ENCODE results near the gene MOB3C. TPM values are rescaled to one million over a fixed set of nuclear protein-coding genes. Genes with fewer than 3 reads are reported as not detected.

The MOB3C gene
- polyA plus RNA-seq, 3 donors: 5.3 to 18.1 (median 6.1) TPM

DNA sequence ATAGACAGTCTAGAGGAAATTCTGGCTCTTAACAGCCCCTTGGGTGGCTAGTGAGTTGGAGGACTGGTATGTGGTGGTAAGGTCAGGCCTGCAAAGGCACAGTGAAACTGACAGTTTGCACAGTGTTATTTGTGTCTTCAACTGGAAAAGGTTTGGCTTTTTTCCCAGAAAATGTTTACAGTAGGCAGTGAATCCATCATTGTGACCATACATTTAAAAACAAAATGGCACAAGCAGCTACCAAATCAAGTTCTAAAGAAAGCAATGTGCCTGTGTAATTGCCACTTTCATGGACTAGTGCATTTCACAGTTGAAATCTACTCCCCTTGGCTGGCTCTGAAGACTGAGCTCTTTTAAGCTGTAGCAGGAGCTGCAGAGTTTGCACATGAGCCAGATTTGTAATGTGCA lies 26.8 kb upstream of the MOB3C start:
- Mint-ChIP-seq H3K4me1 (peaks cover 2% of the 10 kb centered on the region), H3K27me3 (ENCODE audit: low read depth in 3 of 3) (no peaks in the 10 kb centered on the region), H3K36me3 (peaks cover 29 to 52% of the 10 kb centered on the region in 2 donors), H3K4me3 (no peak overlapping the region), H3K9me3 (no peaks in the 10 kb centered on the region), H3K27ac (no peak overlapping the region)
- intact Hi-C loops (cut with micrococcal nuclease): no loop called here
- Histone ChIP-seq H3K27me3 (ENCODE audit: control insufficient read depth in 2 of 2, insufficient read depth in 2 of 2, low read length in 2 of 2) (no peaks in the 10 kb centered on the region), H3K4me2 (replicated peaks; ENCODE audit: extremely low read depth, low read length, poor library complexity, severe bottlenecking) (no peak overlapping the region), H2AFZ (ENCODE audit: insufficient read depth, low read depth, low read length, poor library complexity, severe bottlenecking) (no peak overlapping the region), H3K4me1 (ENCODE audit: control insufficient read depth in 1 of 2, insufficient read depth in 2 of 2, low read length in 2 of 2) (no peaks in the 10 kb centered on the region), H3K36me3 (replicated peaks in 1 of 2; ENCODE audit: control insufficient read depth in 1 of 2, insufficient read depth in 2 of 2, low read length in 2 of 2) (peaks cover 11 to 41% of the 10 kb centered on the region in 2 donors), H3K4me3 (replicated peaks in 1 of 3; ENCODE audit: low read depth in 2 of 3, low read length in 3 of 3) (no peak overlapping the region), H3K27ac (ENCODE audit: low read depth in 1 of 2, low read length in 2 of 2) (no peak overlapping the region), H3K9me3 (replicated peaks in 1 of 2; ENCODE audit: control insufficient read depth in 1 of 2, insufficient read depth in 1 of 2, low read length in 2 of 2) (peaks cover 0 to 5% of the 10 kb centered on the region in 2 donors), H3K79me2 (ENCODE audit: insufficient read depth, low read length) (no peaks in the 10 kb centered on the region), H4K20me1 (ENCODE audit: insufficient read depth, low read length) (no peaks in the 10 kb centered on the region), H3K9ac (ENCODE audit: insufficient read depth, low read length, poor library complexity, severe bottlenecking) (no peak overlapping the region)
- no peak for TF ChIP-seq CTCF (IDR thresholded peaks at IDR 0.05)
- no peak for DNase-seq

DNA sequence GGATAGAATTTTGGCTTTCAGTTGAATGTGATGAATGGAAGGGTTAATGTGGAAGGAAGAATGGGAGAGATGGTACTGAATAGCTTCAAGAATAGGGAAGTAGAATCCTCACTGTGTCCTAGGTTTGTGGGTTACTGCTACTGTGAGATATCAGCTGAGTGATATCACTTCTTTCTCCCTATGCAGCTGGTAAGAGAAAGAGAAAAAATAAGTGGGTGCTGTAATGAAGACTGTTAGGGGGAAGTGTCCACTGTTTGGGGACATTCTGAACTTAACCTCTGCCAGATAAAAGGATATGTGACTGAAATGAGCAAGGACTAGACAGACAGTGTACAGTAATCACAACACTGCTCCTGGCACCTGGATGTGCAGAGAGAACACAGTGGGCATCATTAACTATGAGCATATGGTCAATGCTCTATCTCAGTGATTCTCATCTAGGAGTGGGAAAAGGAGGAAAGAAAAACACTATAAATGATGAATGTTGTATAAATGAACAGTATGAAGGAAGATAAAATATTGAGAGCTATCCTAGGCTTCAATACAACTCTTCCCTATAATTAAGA lies 25.6 kb upstream of the MOB3C start:
- H3K36me3 Mint-ChIP-seq: peaks cover 25 to 51% of the 10 kb centered on the region in 2 donors
- intact Hi-C loops (cut with micrococcal nuclease): no loop called here
- H3K27me3 ChIP-seq (ENCODE audit: control insufficient read depth in 2 of 2, insufficient read depth in 2 of 2, low read length in 2 of 2): no peaks in the 10 kb centered on the region
- H3K9me3 Mint-ChIP-seq: no peaks in the 10 kb centered on the region
- peaks cover 2% of the 10 kb centered on the region for H3K4me1 Mint-ChIP-seq
- H3K27ac Mint-ChIP-seq: no peak overlapping the region
- H3K9ac ChIP-seq (ENCODE audit: insufficient read depth, low read length, poor library complexity, severe bottlenecking): no peak overlapping the region
- no peaks in the 10 kb centered on the region for H3K27me3 Mint-ChIP-seq (ENCODE audit: low read depth in 3 of 3)
- H3K36me3 ChIP-seq (replicated peaks in 1 of 2; ENCODE audit: control insufficient read depth in 1 of 2, insufficient read depth in 2 of 2, low read length in 2 of 2): peaks cover 7 to 41% of the 10 kb centered on the region in 2 donors
- no peak overlapping the region for H3K4me2 ChIP-seq (replicated peaks; ENCODE audit: extremely low read depth, low read length, poor library complexity, severe bottlenecking)
- H3K4me3 Mint-ChIP-seq: no peak overlapping the region
- H3K4me3 ChIP-seq (replicated peaks in 1 of 3; ENCODE audit: low read depth in 2 of 3, low read length in 3 of 3): no peak overlapping the region
- H3K4me1 ChIP-seq (ENCODE audit: control insufficient read depth in 1 of 2, insufficient read depth in 2 of 2, low read length in 2 of 2): no peaks in the 10 kb centered on the region
- H3K9me3 ChIP-seq (replicated peaks in 1 of 2; ENCODE audit: control insufficient read depth in 1 of 2, insufficient read depth in 1 of 2, low read length in 2 of 2): no peaks in the 10 kb centered on the region
- H3K79me2 ChIP-seq (ENCODE audit: insufficient read depth, low read length): no peaks in the 10 kb centered on the region
- no peak for DNase-seq
- H4K20me1 ChIP-seq (ENCODE audit: insufficient read depth, low read length): no peaks in the 10 kb centered on the region
- no peak overlapping the region for H3K27ac ChIP-seq (ENCODE audit: low read depth in 1 of 2, low read length in 2 of 2)
- H2AFZ ChIP-seq (ENCODE audit: insufficient read depth, low read depth, low read length, poor library complexity, severe bottlenecking): no peak overlapping the region
- no peak for TF ChIP-seq CTCF (IDR thresholded peaks at IDR 0.05)
